CD4-positive, alpha-beta T cell (primary cell): ENCODE results near the gene GPR65. TPM values are rescaled to one million over a fixed set of nuclear protein-coding genes. Genes with fewer than 3 reads are reported as not detected.
A peak's percentile ranks its signal among the peaks of the same experiment; 100 is the strongest.

Experiments used
- ATAC-seq: fragments of 200-7000 bp; cut with Tn5 transposase; one replicate; pipeline ENCODE4 v1.10.0; 2022; ENCODE audit warnings: mild to moderate bottlenecking; ENCODE audit not compliant: poor library complexity
- CTCF ChIA-PET: fragments of 350-600 bp; sonication (Branson Sonifier 250); formaldehyde crosslinking; loops from one replicate; lab custom pipeline; 2021; ENCODE audit warnings: antibody characterized with exemption, inconsistent platforms; lab: Charles Lee
- POLR2A ChIA-PET: fragments of 350-600 bp; sonication (Branson Sonifier 250); formaldehyde crosslinking; loops from one replicate; lab custom pipeline; 2021; ENCODE audit warnings: antibody characterized with exemption, inconsistent platforms; lab: Charles Lee
- DNase-seq, 14 experiments: peaks; one replicate each; pipeline ENCODE4 v3.0.0-alpha.2; 2013 to 2020; ENCODE audit warnings: mixed read lengths in 2 of 14
- H3K27ac ChIP-seq, 2 donors: one replicate each; pipeline versions ENCODE4 v1.5.1 to v1.7.0; 2013; ENCODE audit warnings: low read length in 2 of 2, low read depth in 1 of 2, mild to moderate bottlenecking in 1 of 2
- H3K27me3 ChIP-seq, 2 experiments: 1 replicate in 1 of 2; 2 replicates in 1 of 2; pipeline versions ENCODE4 v1.6.1 to v1.7.0; 2013; ENCODE audit warnings: low read length in 2 of 2, control low read depth in 1 of 2, mild to moderate bottlenecking in 1 of 2, moderate library complexity in 1 of 2; ENCODE audit not compliant: insufficient read depth in 2 of 2, control insufficient read depth in 1 of 2
- H3K36me3 ChIP-seq: one replicate; pipeline ENCODE4 v1.6.1; 2013; ENCODE audit warnings: low read length, control low read depth; ENCODE audit not compliant: insufficient read depth
- H3K4me1 ChIP-seq: one replicate; pipeline ENCODE4 v1.6.1; 2013; ENCODE audit warnings: low read length, control low read depth; ENCODE audit not compliant: insufficient read depth
- H3K4me3 ChIP-seq: one replicate; pipeline ENCODE4 v1.5.1; 2013; ENCODE audit warnings: mild to moderate bottlenecking, low read length, moderate library complexity
- H3K9me3 ChIP-seq, 2 experiments: 1 replicate in 1 of 2; 2 replicates in 1 of 2; pipeline versions ENCODE4 v1.6.1 to v1.7.0; 2013; ENCODE audit warnings: low read length in 2 of 2, mild to moderate bottlenecking in 2 of 2, control low read depth in 1 of 2, moderate library complexity in 1 of 2; ENCODE audit not compliant: control insufficient read depth in 1 of 2, insufficient read depth in 1 of 2
- H3K27ac Mint-ChIP-seq: one replicate; pipeline ENCODE4 v1.8.0; 2020; ENCODE audit warnings: mixed read lengths
- H3K27me3 Mint-ChIP-seq: one replicate; pipeline ENCODE4 v1.8.0; 2021; ENCODE audit warnings: mixed read lengths
- H3K36me3 Mint-ChIP-seq: one replicate; pipeline ENCODE4 v1.8.0; 2021; ENCODE audit warnings: low read depth, mixed read lengths
- H3K4me1 Mint-ChIP-seq: one replicate; pipeline ENCODE4 v1.8.0; 2021; ENCODE audit warnings: low read depth, mixed read lengths
- H3K4me3 Mint-ChIP-seq: one replicate; pipeline ENCODE4 v1.8.0; 2020; ENCODE audit warnings: mild to moderate bottlenecking, mixed read lengths
- H3K9me3 Mint-ChIP-seq: one replicate; pipeline ENCODE4 v1.8.0; 2020; ENCODE audit warnings: mixed read lengths
- CTCF ChIP-seq: fragments of 200-600 bp; IDR thresholded peaks from one replicate; pipeline ENCODE4 v1.8.0; 2022; ENCODE audit warnings: antibody characterized with exemption, mild to moderate bottlenecking
- intact Hi-C, 2 experiments: fragments of 100-400 bp; cut with DNase I in 1 of 2; cut with micrococcal nuclease in 1 of 2; formaldehyde crosslinking; loops; one replicate each; pipeline versions ENCODE4 v1.15.1 to v1.9.0; 2023 to 2025; cut with DNase I, micrococcal nuclease
- total RNA-seq, 174 experiments: library from RNA in 2 of 174; stranded (reverse) in 2 of 174; gene quantifications; one replicate each; pipeline ENCODE4 v1.2.3 and lab custom pipeline; 2021 to 2026

GPR65 gene
- total RNA-seq, 2 experiments from 2014 or later = 10.5 to 10.7 TPM

GRCh38 chr14:87995500-87996290 lies 9.2 kb upstream of the GPR65 start:
- intact Hi-C loops = no loop called here
- Mint-ChIP-seq H3K27ac (peak overlapping the region; percentile 99), H3K27me3 (no peaks in the 10 kb centered on the region), H3K4me1 (peaks cover 55% of the 10 kb centered on the region), H3K9me3 (no peaks in the 10 kb centered on the region), H3K36me3 (no peaks in the 10 kb centered on the region), H3K4me3 (peak overlapping the region; percentile 92)
- Histone ChIP-seq H3K4me3 (no peak overlapping the region), H3K36me3 (no peaks in the 10 kb centered on the region), H3K27me3 (no peaks in the 10 kb centered on the region), H3K4me1 (peaks cover 40% of the 10 kb centered on the region), H3K27ac (peak overlapping the region; percentile 24 to 95), H3K9me3 (no peaks in the 10 kb centered on the region)
- POLR2A ChIA-PET = interaction anchor here (1.9 to 5.6 kb wide), 2 partner anchors 9 to 44 kb away, joined by 16 to 245 read pairs; partner anchors contain the start of gene GPR65
- CTCF ChIA-PET = interaction anchor here (1.2 to 1.3 kb wide), 2 partner anchors 10 to 19 kb away, joined by 3 read pairs; no protein-coding TSS in a partner anchor
- DNase-seq (no peak), ATAC-seq (no peak)
- no peak for TF ChIP-seq CTCF

GRCh38 chr14:87996291-87996592 lies 8.7 kb upstream of the GPR65 start:
- Mint-ChIP-seq H3K4me1 (peaks cover 50% of the 10 kb centered on the region), H3K9me3 (no peaks in the 10 kb centered on the region), H3K27me3 (no peaks in the 10 kb centered on the region), H3K27ac (peak overlapping the region; percentile 99), H3K36me3 (no peaks in the 10 kb centered on the region), H3K4me3 (no peak overlapping the region)
- no peak for ATAC-seq
- no peak for TF ChIP-seq CTCF
- Histone ChIP-seq H3K27ac (no peak overlapping the region), H3K4me1 (peaks cover 35% of the 10 kb centered on the region), H3K27me3 (no peaks in the 10 kb centered on the region), H3K36me3 (no peaks in the 10 kb centered on the region), H3K9me3 (no peaks in the 10 kb centered on the region), H3K4me3 (no peak overlapping the region)
- ChIA-PET CTCF (interaction anchor here (1.2 kb wide), 1 partner anchor 18 kb away, joined by 3 read pairs; no protein-coding TSS in a partner anchor), POLR2A (interaction anchor here (5.6 kb wide), 1 partner anchor 8 kb away, joined by 245 read pairs; the partner anchor contains the start of gene GPR65)
- intact Hi-C loops = no loop called here
- no peak for DNase-seq

GRCh38 chr14:87998482-87998881 lies 6.5 kb upstream of the GPR65 start:
- intact Hi-C loops = no loop called here
- Histone ChIP-seq H3K4me1 (peaks cover 33% of the 10 kb centered on the region), H3K4me3 (no peak overlapping the region), H3K27ac (no peak overlapping the region), H3K36me3 (no peaks in the 10 kb centered on the region), H3K27me3 (no peaks in the 10 kb centered on the region), H3K9me3 (no peaks in the 10 kb centered on the region)
- POLR2A ChIA-PET = no interaction called here
- H3K4me3 Mint-ChIP-seq = no peak overlapping the region
- no peak for TF ChIP-seq CTCF
- ATAC-seq (no peak), DNase-seq (no peak)
- no peaks in the 10 kb centered on the region for H3K27me3 Mint-ChIP-seq
- H3K4me1 Mint-ChIP-seq = peaks cover 47% of the 10 kb centered on the region
- CTCF ChIA-PET = no interaction called here
- H3K9me3 Mint-ChIP-seq = no peaks in the 10 kb centered on the region
- H3K27ac Mint-ChIP-seq = no peak overlapping the region
- no peaks in the 10 kb centered on the region for H3K36me3 Mint-ChIP-seq
